NCI-H748 (cell line): ENCODE data around the gene CRYBA4.

Experiments
- DNase-seq: peaks from one replicate; lab custom pipeline; 2025; ENCODE audit not compliant: unreplicated experiment; lab: John Stamatoyannopoulos, UW

CRYBA4 gene

DNA sequence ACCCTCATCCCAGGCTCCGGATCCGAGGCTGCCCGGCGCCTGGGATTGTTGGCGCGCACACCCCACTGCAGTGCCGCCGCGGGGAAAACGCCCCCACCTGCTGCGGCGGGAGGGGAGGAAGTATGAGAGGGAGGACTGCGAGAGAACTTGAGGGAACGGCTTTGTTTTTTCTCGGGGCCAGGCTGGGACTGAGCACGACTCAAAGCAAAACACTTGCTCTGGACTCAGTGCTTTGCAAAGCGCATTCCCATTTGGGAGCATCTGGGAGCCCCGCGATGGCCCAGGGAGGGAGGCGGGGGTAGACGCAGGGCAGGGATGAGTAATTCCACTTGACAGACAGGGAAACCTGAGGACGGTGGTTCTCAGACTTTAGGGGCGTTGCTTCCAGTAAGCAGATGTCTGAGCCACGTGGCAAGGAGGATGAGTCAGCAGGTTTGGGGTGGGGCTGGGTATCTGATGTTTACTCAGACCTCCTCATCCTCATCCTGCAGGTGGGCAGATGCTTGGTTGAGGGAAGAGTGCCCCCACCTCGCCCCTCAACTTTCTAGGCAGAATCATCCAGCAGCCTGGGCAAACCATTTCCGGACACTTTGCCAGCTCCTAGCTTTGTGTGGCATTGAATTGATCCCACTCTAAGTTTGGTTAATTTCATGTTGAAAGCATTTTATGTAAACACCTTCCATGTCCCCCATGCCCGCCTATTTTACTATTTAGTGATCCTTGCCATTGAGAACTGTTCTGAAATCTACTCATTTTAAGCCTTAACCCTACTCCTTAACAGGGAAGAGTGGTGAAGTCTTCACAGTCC, 37.1 kb downstream of the CRYBA4 start:
- DNase-seq, result peak; percentile 94

GRCh38 chr22:26660356-26660755, 38.6 kb downstream of the CRYBA4 start:
- DNase-seq, result no peak

DNA sequence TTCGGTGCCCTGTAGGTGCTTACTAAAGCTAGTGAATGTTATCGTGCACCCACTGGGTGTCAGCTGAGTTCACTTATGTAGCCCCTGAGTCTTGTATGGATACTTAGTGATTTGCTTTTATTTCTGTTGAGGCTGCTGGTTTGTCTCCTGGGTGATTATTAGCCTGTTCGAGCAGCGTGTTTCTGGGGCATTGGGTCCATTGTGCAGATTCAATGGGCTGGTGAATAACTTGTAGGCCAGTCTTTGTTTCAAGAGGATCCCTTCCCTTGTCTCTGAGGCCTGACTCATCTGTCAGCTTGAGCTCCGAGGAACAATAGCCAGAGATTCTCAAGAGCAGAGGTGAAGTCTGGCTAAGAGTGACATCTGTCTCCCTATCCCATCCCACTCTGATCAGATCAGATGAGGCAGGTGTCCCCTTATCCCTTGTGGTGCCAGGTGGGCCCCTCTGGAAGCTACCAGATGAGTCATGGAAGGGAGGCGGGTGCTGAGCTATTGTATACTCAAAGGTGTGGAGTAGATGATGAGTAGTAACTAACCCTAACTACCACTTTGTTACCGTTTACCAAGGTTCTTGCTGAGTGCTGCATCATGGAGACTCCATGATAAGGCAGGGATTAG, 39.3 kb downstream of the CRYBA4 start:
- DNase-seq, result peak; percentile 69

DNA sequence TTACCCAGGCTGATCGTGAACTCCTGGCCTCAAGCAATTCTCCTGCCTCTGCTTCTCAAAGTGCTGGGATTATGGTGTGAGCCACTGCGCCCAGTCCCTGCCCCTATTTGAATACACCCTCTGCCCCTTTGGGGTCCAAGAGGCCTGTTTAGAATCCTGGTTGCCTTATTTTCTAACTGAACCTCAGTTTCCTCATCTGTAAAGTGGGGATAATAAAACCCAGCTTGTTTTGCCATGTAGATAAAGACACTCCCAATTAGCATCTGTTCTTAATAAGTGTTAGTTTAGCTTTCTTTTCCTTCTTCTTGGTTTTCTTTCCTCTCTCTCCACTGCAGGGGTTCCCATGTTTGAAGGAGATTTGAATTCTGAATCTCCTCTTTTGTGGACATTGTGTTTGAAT, 40.4 kb downstream of the CRYBA4 start:
- DNase-seq, result no peak

- no peak for DNase-seq
Measured at GRCh38 chr22:26663374-26663923, 41.7 kb downstream of the CRYBA4 start.

- DNase-seq, result no peak
Measured at GRCh38 chr22:26665813-26666231, 44.1 kb downstream of the CRYBA4 start.

DNA sequence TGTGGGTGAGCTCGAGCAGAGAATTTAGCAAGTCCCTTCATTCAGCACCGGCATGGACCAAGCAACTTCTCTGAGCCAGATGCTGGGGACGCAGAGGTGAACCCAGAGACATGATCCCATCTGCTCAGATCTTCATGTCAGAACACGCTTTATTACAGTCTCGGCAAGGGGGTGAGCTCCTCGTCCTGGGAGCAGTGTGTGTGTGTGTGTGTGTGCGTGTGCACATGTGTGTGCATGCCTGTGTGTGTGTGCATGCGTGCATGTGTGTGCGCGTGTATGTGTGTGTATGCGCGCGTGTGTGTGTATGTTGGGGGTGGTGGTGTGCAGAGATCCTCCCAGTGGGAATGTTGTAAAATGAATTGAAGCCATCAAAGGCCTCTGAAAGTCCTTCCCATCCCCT, 45.4 kb downstream of the CRYBA4 start:
- no peak for DNase-seq

- DNase-seq, result no peak
Measured at GRCh38 chr22:26669060-26669481, 47.3 kb downstream of the CRYBA4 start.

DNA sequence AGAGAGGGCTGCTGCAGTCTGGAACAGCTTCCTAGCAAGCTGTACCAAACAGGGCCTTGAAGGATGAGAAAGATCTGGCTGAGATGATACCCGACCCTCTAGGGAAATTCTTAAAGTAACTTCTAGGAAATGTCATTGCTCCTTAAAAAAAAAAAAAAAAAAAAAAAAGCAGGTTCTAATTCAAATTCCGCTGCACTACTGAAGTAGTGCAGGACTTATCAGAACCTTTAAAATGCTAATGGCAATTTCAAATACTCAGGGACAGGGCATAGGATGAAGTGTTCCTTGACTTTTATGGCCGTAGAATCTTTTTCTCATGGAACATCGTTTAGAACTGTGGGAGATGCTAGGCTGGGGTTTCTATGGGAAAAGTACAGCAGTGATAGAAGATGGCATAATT, 48.7 kb downstream of the CRYBA4 start:
- DNase-seq, result no peak

GRCh38 chr22:26671317-26672059, 49.7 kb downstream of the CRYBA4 start:
- DNase-seq, result peak; percentile 19

GRCh38 chr22:26672060-26672471, 50.3 kb downstream of the CRYBA4 start:
- no peak for DNase-seq

- peak; percentile 98 for DNase-seq
Measured at GRCh38 chr22:26672590-26673468, 51.1 kb downstream of the CRYBA4 start.

DNA sequence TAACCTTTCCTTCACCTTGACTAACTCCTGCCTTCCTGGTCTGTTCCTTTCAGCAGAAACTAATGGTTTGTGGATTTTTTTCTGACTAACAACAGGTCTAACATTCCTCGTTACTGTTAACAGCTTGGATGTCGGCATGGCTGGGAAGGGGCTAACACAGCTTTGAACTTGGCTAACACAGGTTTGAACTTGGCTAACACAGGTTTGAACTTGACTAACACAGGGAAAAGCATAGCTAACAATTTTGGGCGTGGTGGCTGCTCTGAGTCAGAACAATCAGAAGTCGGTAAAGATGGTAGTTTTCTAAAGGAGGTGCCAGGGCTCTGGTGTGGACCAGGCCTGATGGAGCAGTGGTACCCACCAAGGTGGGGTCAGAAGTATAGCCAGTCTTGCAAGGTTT, 51.7 kb downstream of the CRYBA4 start:
- peak; percentile 43 for DNase-seq

- no peak for DNase-seq
Measured at GRCh38 chr22:26674211-26675190, 52.7 kb downstream of the CRYBA4 start.

DNA sequence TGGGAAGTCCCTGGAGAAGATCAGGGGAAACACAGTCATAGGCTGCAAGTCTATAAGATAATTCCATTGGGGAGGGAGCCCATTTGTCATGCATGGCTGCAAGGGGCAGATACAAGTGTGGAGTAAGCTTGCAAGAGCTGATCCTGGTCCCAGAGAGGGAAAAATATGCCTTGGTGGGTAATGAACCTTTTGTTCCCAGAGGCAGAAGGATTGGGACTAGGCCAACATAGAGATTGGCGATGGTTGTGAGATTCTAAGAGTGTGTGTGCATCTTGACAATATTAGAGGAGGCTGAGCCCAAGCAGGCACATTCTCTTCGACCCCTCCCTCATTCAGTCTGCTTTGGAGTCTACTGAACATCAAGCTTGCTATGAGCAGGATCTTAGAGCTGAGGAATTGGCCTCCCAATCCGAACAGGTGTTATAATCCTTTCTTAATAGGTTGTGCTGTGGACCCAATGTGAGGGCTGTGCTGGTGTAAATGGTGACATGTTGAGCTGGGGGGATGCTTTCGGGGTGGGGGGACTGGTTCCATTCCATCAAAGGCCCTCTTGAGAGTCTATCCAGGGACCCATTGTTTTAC, 54.0 kb downstream of the CRYBA4 start:
- no peak for DNase-seq

DNA sequence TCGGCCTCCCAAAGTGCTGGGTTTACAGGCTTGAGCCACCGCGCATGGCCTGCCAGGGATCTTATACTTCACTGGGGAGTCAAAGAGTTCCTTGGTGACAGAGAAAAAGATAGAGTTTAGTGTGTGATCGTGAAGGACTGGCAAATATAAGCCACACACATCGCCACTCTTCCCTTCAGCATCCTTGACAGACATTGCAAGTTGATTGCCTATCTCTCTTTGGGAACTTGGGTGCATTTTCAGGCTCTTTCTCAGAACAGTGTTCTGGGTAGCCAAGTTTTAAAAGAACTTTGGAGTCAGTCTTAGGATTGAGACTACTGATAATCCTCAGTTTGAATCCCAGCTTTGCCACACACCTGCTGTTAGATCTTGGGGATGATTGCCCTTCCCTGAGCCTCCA, 55.5 kb downstream of the CRYBA4 start:
- DNase-seq, result no peak

DNA sequence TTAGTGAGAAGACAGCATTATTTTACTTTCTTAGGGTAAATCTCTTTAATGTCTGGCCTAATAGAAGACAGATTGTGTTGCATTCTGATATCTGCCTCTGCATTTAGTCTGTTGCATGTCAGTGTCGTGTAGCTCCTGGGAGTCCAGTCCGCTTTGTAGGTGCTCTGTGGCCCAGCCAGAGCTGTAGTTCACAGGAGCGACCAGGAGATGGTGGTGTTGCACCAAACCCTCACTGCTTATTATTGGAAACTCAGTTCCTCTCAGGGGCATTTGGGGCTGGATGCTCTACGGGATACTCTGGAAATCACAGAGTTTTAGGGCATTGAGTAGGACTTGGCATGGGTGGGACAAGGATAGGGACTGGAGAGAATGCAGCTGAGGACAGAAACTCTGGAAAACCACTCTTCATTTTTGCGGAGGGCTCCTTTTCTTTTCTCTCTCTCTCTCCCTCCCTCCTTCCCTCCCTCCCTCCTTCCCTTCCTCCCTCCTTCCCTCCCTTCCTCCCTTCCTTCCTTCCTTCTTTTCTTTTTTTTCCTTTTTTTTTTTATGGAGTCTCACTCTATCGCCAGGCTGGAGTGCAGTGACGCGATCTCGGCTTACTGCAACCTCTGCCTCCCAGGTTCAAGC, 57.4 kb downstream of the CRYBA4 start:
- DNase-seq, result peak; percentile 50
